SH-SY5Y (cell line): ENCODE results near the gene PIGP.

Experiments used
- GATA2 ChIP-seq: IDR thresholded peaks from 2 replicates; pipeline ENCODE4 v1.6.1; 2011; ENCODE audit warnings: mild to moderate bottlenecking, low read depth, low read length
- GATA3 ChIP-seq: IDR thresholded peaks from 2 replicates; pipeline ENCODE4 v1.6.1; 2011; ENCODE audit warnings: low read depth, mild to moderate bottlenecking, low read length, moderate library complexity

DNA sequence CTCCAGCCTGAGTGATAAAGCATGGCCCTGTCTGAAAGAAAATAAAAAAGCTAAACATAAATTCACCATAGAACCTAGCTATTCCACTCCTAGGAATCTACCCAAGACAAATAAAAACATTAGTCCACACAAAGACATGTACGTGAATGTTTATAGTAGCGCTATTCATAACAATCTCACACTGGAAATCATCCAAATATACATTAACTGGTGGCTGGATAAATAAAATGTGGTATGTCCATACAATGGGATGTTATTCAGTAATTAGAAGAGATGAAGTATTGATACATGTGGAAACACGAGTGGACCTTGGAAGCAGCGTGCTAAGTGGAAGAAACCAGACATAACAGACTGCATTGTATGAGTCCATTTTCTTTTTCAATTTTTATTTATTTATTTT, 36.7 kb downstream of the PIGP start:
- TF ChIP-seq GATA3 (no peak), GATA2 (no peak)
